HCT116 (cell line): ENCODE data around the gene FBXO24.

Experiments
- EZH2 ChIP-seq: fragments of 200-600 bp; sonication (generic); IDR thresholded peaks from 2 replicates; pipeline ENCODE4 v1.6.1; 2017; ENCODE audit warnings: antibody characterized with exemption, mixed run types
- EZH2phosphoT487 ChIP-seq: fragments of 200-600 bp; IDR thresholded peaks from 2 replicates; pipeline ENCODE4 v1.6.1; 2018; ENCODE audit warnings: antibody characterized with exemption, borderline replicate concordance
- POLR2A ChIP-seq: IDR thresholded peaks from 2 replicates; pipeline ENCODE4 v1.7.0; 2011; ENCODE audit warnings: borderline replicate concordance; ENCODE audit not compliant: insufficient read depth, insufficient read length; ENCODE audit errors: extremely low read depth
- POLR2AphosphoS5 ChIP-seq: IDR thresholded peaks from 2 replicates; pipeline ENCODE4 v1.6.1; 2011; ENCODE audit warnings: mild to moderate bottlenecking, low read depth, low read length, moderate library complexity
- RAD21 ChIP-seq: IDR thresholded peaks from 2 replicates; pipeline ENCODE4 v1.6.1; 2012; ENCODE audit warnings: low read depth, mild to moderate bottlenecking
- SP1 ChIP-seq: IDR thresholded peaks from 2 replicates; pipeline ENCODE4 v1.6.1; 2012; ENCODE audit warnings: low read depth
- ZNF274 ChIP-seq: fragments of 200-500 bp; sonication (Bioruptor generic); IDR thresholded peaks from 2 replicates; pipeline ENCODE4 v1.6.1; 2014; ENCODE audit warnings: mild to moderate bottlenecking, low read depth, low read length, inconsistent platforms
- TF ChIP-seq, protein P1 (sequence below), 3 experiments: fragments of 200-600 bp in 1 of 3; sonication (generic) in 1 of 3; IDR thresholded peaks in 2 of 3; conservative IDR thresholded peaks in 1 of 3; 2 replicates each; pipeline ENCODE4 v1.5.1; 2012 to 2017; ENCODE audit warnings: low read depth in 2 of 3, low read length in 2 of 3, antibody characterized with exemption in 1 of 3, borderline replicate concordance in 1 of 3, control low read depth in 1 of 3, mild to moderate bottlenecking in 1 of 3, mixed read lengths in 1 of 3, mixed run types in 1 of 3, moderate library complexity in 1 of 3; ENCODE audit not compliant: insufficient read depth in 1 of 3

DNA sequence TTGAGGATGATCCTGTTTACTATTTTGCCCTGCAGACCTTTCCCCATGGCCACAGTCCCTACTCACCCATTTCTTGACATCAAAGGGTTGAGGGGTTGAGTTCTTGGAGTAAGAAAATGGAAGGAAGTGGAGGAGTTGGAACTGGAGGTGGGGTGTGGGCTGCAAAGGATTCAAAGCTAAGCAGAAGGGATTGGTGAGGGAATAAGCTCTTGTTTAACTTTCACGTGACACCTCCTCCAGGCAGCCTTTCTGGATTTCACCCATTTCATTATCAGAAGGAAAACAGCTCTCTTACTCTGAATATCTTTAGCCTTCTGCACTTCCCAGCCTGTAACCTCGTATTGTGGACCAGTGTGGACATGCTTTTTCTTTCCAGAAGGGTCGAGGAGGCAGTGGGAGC, 39.9 kb downstream of the FBXO24 start:
- TF ChIP-seq POLR2AphosphoS5 (no peak), ZNF274 (no peak), SP1 (no peak), EZH2phosphoT487 (no peak), RAD21 (no peak), POLR2A (no peak), EZH2 (no peak)
- TF ChIP-seq, protein P1, sequence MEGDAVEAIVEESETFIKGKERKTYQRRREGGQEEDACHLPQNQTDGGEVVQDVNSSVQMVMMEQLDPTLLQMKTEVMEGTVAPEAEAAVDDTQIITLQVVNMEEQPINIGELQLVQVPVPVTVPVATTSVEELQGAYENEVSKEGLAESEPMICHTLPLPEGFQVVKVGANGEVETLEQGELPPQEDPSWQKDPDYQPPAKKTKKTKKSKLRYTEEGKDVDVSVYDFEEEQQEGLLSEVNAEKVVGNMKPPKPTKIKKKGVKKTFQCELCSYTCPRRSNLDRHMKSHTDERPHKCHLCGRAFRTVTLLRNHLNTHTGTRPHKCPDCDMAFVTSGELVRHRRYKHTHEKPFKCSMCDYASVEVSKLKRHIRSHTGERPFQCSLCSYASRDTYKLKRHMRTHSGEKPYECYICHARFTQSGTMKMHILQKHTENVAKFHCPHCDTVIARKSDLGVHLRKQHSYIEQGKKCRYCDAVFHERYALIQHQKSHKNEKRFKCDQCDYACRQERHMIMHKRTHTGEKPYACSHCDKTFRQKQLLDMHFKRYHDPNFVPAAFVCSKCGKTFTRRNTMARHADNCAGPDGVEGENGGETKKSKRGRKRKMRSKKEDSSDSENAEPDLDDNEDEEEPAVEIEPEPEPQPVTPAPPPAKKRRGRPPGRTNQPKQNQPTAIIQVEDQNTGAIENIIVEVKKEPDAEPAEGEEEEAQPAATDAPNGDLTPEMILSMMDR (IDR thresholded peaks at IDR 0.05 in 2 of 3, conservative IDR thresholded peaks at IDR 0.05 in 1 of 3; ENCODE audit: borderline replicate concordance in 1 of 3, insufficient read depth in 1 of 3, low read depth in 2 of 3, low read length in 2 of 3), result no peak
